ENCODE data around the gene MEF2C.

The MEF2C gene

GRCh38 chr5:88833371-88834130 lies 49.4 kb downstream of the MEF2C start:
- no peak for DNase-seq (ENCODE audit: insufficient read length, low spot score)
- FAIRE-seq: no peak

GRCh38 chr5:88831816-88832215 lies 51.2 kb downstream of the MEF2C start:
- FAIRE-seq (no peak), DNase-seq (ENCODE audit: insufficient read length, low spot score) (no peak)

GRCh38 chr5:88830567-88830966 lies 52.4 kb downstream of the MEF2C start:
- no peak for FAIRE-seq
- no peak for DNase-seq (ENCODE audit: insufficient read length, low spot score)

GRCh38 chr5:88829775-88830174 lies 53.2 kb downstream of the MEF2C start:
- no peak for FAIRE-seq

GRCh38 chr5:88829054-88829453 lies 53.9 kb downstream of the MEF2C start:
- no peak for DNase-seq (ENCODE audit: insufficient read length, low spot score)

More at GRCh38 chr5:88829775-88830174, 53.2 kb downstream of the MEF2C start:
- no peak for DNase-seq (ENCODE audit: insufficient read length, low spot score)

GRCh38 chr5:88827997-88828396 lies 55.0 kb downstream of the MEF2C start:
- DNase-seq (ENCODE audit: insufficient read length, low spot score) (no peak), FAIRE-seq (no peak)

More at GRCh38 chr5:88829054-88829453, 53.9 kb downstream of the MEF2C start:
- FAIRE-seq: no peak

- no peak for DNase-seq (ENCODE audit: insufficient read length, low spot score)
- no peak for FAIRE-seq
Measured at GRCh38 chr5:88826646-88827585, 56.1 kb downstream of the MEF2C start.

- FAIRE-seq (no peak), DNase-seq (ENCODE audit: insufficient read length, low spot score) (no peak)
Measured at GRCh38 chr5:88825584-88826315, 57.2 kb downstream of the MEF2C start.

- no peak for FAIRE-seq
- DNase-seq (ENCODE audit: insufficient read length, low spot score): no peak
Measured at GRCh38 chr5:88824892-88825583, 57.9 kb downstream of the MEF2C start.

GRCh38 chr5:88824141-88824540 lies 58.8 kb downstream of the MEF2C start:
- FAIRE-seq (no peak), DNase-seq (ENCODE audit: insufficient read length, low spot score) (no peak)

- no peak for FAIRE-seq
- no peak for DNase-seq (ENCODE audit: insufficient read length, low spot score)
Measured at GRCh38 chr5:88823201-88823600, 59.8 kb downstream of the MEF2C start.

- FAIRE-seq (no peak), DNase-seq (ENCODE audit: insufficient read length, low spot score) (no peak)
Measured at GRCh38 chr5:88821161-88821560, 61.8 kb downstream of the MEF2C start.

- DNase-seq (ENCODE audit: insufficient read length, low spot score) (no peak), FAIRE-seq (no peak)
Measured at GRCh38 chr5:88820581-88820980, 62.4 kb downstream of the MEF2C start.

- no peak for FAIRE-seq
- no peak for DNase-seq (ENCODE audit: insufficient read length, low spot score)
Measured at GRCh38 chr5:88819301-88819999, 63.5 kb downstream of the MEF2C start.

GRCh38 chr5:88818296-88818695 lies 64.7 kb downstream of the MEF2C start:
- DNase-seq (ENCODE audit: insufficient read length, low spot score) (no peak), FAIRE-seq (no peak)

GRCh38 chr5:88816195-88816594 lies 66.8 kb downstream of the MEF2C start:
- no peak for FAIRE-seq

GRCh38 chr5:88815050-88815789 lies 67.8 kb downstream of the MEF2C start:
- DNase-seq (ENCODE audit: insufficient read length, low spot score): no peak
- no peak for FAIRE-seq

More at GRCh38 chr5:88816195-88816594, 66.8 kb downstream of the MEF2C start:
- DNase-seq (ENCODE audit: insufficient read length, low spot score): no peak

- DNase-seq (ENCODE audit: insufficient read length, low spot score) (no peak), FAIRE-seq (no peak)
Measured at GRCh38 chr5:88813805-88814575, 69.0 kb downstream of the MEF2C start.

All from HTR-8/SVneo (cell line).